Measurements from ENCODE around the gene PLPPR3. TPM values are rescaled to one million over a fixed set of nuclear protein-coding genes. Genes with fewer than 3 reads are reported as not detected.

PLPPR3 gene
- total RNA-seq, 1 donor from 2014 or later = not detected

DNA sequence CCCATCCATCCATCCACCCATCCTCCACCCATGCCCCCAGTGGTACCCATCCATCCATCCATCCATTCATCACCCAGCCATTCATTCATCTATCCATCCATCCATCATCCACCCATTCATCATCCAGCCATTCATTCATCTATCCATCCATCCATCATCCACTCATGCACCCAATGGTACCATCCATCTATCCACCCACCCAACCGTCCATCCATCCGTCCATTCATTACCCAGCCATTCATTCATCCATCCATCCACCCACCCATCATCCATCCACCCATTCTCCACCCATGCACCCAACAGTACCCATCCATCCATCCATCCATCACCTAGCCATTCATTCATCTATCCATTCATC lies 5.3 kb downstream of the PLPPR3 start:
- intact Hi-C loops (cut with DNase I) = no loop called here
- DNase-seq (ENCODE audit: extremely low spot score in 2 of 2) = no peak
- peaks cover 6% of the 10 kb centered on the region for H3K4me1 ChIP-seq
- H3K27me3 ChIP-seq = peaks cover 4% of the 10 kb centered on the region
- H3K27ac ChIP-seq = no peak overlapping the region
- H3K9me3 ChIP-seq = no peaks in the 10 kb centered on the region
- H3K36me3 ChIP-seq = peaks cover 0 to 7% of the 10 kb centered on the region in 2 donors
- H3K4me3 ChIP-seq = no peak overlapping the region
- no peak for TF ChIP-seq POLR2A (IDR thresholded peaks at IDR 0.05)
- TF ChIP-seq POLR2AphosphoS5 (IDR thresholded peaks at IDR 0.05; ENCODE audit: insufficient read depth in 1 of 2, low read depth in 1 of 2) = no peak
- TF ChIP-seq, protein P1, sequence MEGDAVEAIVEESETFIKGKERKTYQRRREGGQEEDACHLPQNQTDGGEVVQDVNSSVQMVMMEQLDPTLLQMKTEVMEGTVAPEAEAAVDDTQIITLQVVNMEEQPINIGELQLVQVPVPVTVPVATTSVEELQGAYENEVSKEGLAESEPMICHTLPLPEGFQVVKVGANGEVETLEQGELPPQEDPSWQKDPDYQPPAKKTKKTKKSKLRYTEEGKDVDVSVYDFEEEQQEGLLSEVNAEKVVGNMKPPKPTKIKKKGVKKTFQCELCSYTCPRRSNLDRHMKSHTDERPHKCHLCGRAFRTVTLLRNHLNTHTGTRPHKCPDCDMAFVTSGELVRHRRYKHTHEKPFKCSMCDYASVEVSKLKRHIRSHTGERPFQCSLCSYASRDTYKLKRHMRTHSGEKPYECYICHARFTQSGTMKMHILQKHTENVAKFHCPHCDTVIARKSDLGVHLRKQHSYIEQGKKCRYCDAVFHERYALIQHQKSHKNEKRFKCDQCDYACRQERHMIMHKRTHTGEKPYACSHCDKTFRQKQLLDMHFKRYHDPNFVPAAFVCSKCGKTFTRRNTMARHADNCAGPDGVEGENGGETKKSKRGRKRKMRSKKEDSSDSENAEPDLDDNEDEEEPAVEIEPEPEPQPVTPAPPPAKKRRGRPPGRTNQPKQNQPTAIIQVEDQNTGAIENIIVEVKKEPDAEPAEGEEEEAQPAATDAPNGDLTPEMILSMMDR (IDR thresholded peaks at IDR 0.05) = no peak

DNA sequence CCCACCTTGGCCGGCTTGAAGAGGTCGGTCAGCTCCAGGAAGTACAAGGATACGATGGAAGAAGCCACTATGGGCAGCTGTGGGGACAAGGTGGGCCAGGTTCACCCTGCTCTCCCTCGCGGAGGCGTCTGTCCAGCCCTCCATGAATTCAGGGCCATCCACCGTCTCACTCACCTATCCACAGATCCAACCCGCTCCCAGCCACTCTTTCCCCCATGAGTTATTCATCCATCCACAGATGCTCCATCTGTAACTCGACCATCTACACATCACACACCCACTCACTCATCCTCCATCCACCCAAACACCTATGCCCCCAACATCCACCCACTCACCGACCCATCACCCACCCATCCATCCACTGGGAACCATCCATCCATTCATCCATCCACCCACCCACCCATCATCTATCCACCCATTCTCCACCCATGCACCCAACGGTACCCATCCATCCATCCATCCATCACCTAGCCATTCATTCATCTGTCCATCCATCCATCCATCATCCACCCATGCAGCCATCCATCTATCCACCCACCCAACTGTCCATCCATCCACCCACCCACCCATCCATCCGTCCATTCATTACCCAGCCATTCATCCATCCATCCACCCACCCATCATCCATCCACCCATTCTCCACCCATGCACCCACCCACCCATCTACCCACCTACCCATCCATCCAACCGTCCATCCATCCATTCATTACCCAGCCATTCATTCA lies 5.8 kb downstream of the PLPPR3 start:
- peaks cover under 1% of the 10 kb centered on the region for H3K4me1 ChIP-seq
- H3K36me3 ChIP-seq = peaks cover 0 to 13% of the 10 kb centered on the region in 2 donors

DNA sequence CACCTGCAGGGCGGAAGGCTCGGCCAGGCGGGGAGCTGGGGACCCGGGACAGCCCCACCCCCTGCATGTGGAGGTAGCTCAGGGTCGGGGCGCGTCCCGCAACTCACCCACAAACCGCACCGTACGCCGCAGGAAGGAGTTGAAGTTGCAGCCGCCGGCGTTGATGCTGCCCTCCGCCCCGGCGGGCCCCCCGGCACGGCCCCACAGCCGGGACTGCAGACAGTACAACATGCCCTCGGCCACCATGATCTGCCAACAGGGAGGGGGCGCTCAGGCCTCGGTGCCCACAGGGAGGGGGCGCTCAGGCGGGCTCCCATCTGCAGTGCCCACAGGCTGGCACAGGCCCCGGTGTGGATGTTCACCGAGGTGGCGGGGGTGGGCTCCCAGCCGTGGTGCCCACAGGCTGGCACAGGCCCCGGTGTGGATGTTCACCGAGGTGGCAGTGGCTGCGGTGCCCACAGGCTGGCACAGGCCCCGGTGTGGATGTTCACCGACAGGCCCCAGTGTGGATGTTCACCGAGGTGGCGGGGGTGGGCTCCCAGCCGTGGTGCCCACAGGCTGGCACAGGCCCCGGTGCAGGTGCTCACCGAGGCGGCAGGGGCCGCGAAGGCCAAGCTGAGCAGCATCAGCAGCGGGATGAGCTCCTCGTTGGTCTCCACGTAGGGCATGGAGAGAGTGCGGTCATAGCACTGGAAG lies 6.5 kb downstream of the PLPPR3 start:
- Histone ChIP-seq H3K36me3 (peaks cover 0 to 20% of the 10 kb centered on the region in 2 donors), H3K27me3 (no peaks in the 10 kb centered on the region), H3K9me3 (no peaks in the 10 kb centered on the region), H3K4me3 (no peak overlapping the region), H3K27ac (no peak overlapping the region), H3K4me1 (no peaks in the 10 kb centered on the region)
- no peak for DNase-seq (ENCODE audit: extremely low spot score in 2 of 2)
- intact Hi-C loops (cut with DNase I) = no loop called here
- TF ChIP-seq, protein P1 (IDR thresholded peaks at IDR 0.05) = no peak
- no peak for TF ChIP-seq POLR2AphosphoS5 (IDR thresholded peaks at IDR 0.05; ENCODE audit: insufficient read depth in 1 of 2, low read depth in 1 of 2)
- no peak for TF ChIP-seq POLR2A (IDR thresholded peaks at IDR 0.05)

More for the DNA sequence above, 5.8 kb downstream of the PLPPR3 start:
- intact Hi-C loops (cut with DNase I) = no loop called here
- H3K27me3 ChIP-seq = no peaks in the 10 kb centered on the region
- DNase-seq (ENCODE audit: extremely low spot score in 2 of 2) = no peak
- TF ChIP-seq, protein P1 (IDR thresholded peaks at IDR 0.05) = no peak
- TF ChIP-seq POLR2AphosphoS5 (IDR thresholded peaks at IDR 0.05; ENCODE audit: insufficient read depth in 1 of 2, low read depth in 1 of 2) = no peak
- TF ChIP-seq POLR2A (IDR thresholded peaks at IDR 0.05) = no peak
- H3K27ac ChIP-seq = no peak overlapping the region
- H3K4me3 ChIP-seq = no peak overlapping the region
- H3K9me3 ChIP-seq = no peaks in the 10 kb centered on the region

DNA sequence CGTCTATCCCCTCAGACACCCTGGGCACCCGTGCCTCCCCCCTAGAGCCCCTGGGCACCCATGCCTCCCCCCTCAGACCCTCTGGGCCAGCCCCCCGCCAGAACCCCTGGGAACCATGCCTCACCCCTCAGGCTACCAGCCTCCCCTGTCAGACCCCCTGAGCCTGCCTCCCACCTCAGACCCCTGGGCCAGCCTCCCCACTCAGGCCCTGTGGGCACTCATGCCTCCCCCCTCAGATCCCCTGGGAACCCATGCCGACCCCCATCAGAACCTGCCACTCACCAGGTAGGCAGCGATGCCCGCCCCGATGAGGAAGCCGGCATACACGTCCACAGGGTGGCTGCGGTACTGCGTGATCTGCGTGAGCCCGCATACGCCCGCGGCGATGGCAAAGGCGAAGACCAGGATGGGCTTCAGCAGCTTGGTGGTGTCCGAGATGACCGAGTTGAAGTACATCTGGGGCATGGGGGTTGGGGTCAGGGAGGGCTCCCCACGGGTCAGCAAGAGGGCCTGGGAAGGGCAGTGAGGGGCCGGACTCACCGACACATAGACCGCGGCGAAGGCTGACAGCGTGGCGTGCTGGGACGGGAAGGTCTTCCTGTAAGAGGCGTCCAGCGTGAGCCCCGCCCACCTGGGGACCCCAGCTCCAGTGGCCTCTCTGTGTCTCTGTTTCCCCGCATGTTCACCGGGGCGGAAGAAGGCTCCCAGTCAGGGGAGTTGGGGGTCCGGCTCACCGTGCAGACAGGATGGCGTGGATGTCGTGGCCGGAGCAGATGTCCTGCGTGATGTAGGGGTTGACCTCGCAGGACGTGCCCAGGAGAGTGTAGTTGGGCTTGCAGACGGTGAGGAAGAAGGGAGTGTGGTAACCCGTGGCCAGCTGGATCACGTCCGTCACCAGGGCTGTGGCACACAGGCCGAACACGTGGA lies 7.3 kb downstream of the PLPPR3 start:
- no peak for DNase-seq (ENCODE audit: extremely low spot score in 2 of 2)
- TF ChIP-seq POLR2A (IDR thresholded peaks at IDR 0.05) = no peak
- no peak for TF ChIP-seq POLR2AphosphoS5 (IDR thresholded peaks at IDR 0.05; ENCODE audit: insufficient read depth in 1 of 2, low read depth in 1 of 2)
- TF ChIP-seq, protein P1 (IDR thresholded peaks at IDR 0.05) = no peak

More for the DNA sequence above, 7.3 kb downstream of the PLPPR3 start:
- no peaks in the 10 kb centered on the region for H3K4me1 ChIP-seq
- H3K4me3 ChIP-seq = no peak overlapping the region
- no peaks in the 10 kb centered on the region for H3K27me3 ChIP-seq
- no peaks in the 10 kb centered on the region for H3K9me3 ChIP-seq
- H3K36me3 ChIP-seq = peaks cover 0 to 28% of the 10 kb centered on the region in 2 donors
- no peak overlapping the region for H3K27ac ChIP-seq
- intact Hi-C loops (cut with DNase I) = no loop called here

Measured in vagina (tissue), 2 donors.